Measurements from ENCODE around the gene APOL1.

GRCh38 chr22:36279219-36279666 lies 26.3 kb downstream of the APOL1 start:
- no peak for TF ChIP-seq EZH2phosphoT487 (IDR thresholded peaks at IDR 0.05)
- no peak for TF ChIP-seq CTCF (IDR thresholded peaks at IDR 0.05)
- TF ChIP-seq EZH2 (IDR thresholded peaks at IDR 0.05): no peak

Data from neural progenitor cell (in vitro differentiated cells).